ENCODE results near the gene MYLK. TPM values are rescaled to one million over a fixed set of nuclear protein-coding genes. Genes with fewer than 3 reads are reported as not detected.

The MYLK gene
- total and polyA plus RNA-seq, 9 of the 15 experiments (the other 6 are each of a cell fraction or from before 2014, with no cell fraction given): 0.11 to 0.53 (median 0.18) TPM; not detected in 2

DNA sequence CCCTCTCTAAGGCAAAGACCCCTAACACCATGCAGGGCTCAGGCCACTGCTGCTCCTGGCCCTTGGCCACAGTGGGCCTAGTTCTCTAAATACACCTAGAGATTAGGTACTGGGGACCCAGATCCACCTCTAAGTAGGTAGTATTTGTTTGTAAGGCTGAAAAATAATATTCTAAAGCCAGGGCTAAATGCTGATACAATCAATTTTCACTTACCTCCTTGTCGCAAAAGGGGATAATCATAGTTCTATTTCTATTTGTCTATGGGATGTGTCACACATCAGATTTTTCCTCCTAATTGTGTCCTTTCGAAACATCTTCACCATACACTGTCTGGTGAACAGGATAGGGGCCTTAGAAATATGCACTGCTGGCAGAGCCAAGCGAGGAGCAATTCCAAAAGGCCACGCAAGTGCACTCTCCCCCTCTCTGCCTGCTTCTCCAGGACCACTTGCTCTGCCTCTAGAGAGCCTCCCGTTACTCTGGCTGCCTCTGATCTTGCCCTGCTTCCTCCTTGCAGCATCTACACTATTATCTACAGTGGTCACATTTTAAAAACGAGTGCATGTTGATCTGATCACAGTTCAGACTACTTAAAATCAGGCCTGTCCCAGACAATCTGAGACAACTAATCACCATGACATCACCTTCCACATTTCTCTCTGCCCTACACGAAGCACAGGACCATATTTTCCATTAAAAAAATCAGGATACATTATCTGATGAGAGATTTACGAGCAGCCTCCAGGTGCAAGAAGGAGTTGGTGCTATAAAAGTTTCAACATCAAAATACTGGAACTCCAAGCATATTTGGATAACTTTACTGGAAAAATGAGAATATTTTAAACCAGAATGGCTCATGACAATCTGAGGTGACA, 115.4 kb downstream of the MYLK start:
- FAIRE-seq (no peak), DNase-seq (ENCODE audit: extremely low read depth in 1 of 4, low spot score in 3 of 4) (no peak), ATAC-seq (no peak)
- BruUV-seq (replicated peaks): no TSS peak
- no peak overlapping the region for H3K27ac ChIP-seq (ENCODE audit: extremely low read depth, low read depth, low read length)
- H4K20me1 ChIP-seq (replicated peaks; ENCODE audit: control insufficient read depth, insufficient read depth, low read length): no peaks in the 10 kb centered on the region
- 0% methylated on average over 7 of the region's 8 CpGs for WGBS (ENCODE audit: insufficient coverage, low coverage, missing lambda C conversion rate)
- no peak for TF ChIP-seq ELF2 (CRISPR knock-in tag; IDR thresholded peaks at IDR 0.05)
- no peak for TF ChIP-seq MCM3 (IDR thresholded peaks at IDR 0.05)
- no peaks in the 10 kb centered on the region for H3K36me3 ChIP-seq (ENCODE audit: control insufficient read depth, insufficient read depth, low read length)
- intact Hi-C loops (cut with micrococcal nuclease) (no loop called here), in situ Hi-C loops (cut with MboI) (no loop called here)
- no peak overlapping the region for H2AFZ ChIP-seq (ENCODE audit: low read depth, low read length)
- H3K9ac ChIP-seq (ENCODE audit: insufficient read depth in 1 of 2, low read depth in 2 of 2, low read length in 2 of 2): no peak overlapping the region
- peaks cover 0 to 16% of the 10 kb centered on the region in 2 experiments; a peak in 3 of 5 replicates for H3K27me3 ChIP-seq (ENCODE audit: control insufficient read depth in 2 of 2, insufficient read depth in 2 of 2, low read length in 2 of 2)
- POLR2A ChIA-PET: no interaction called here
- no peaks in the 10 kb centered on the region for H3K79me2 ChIP-seq (ENCODE audit: control insufficient read depth, insufficient read depth, low read length)
- CTCF ChIA-PET (ENCODE audit: low intra/inter-chr PET ratio): no interaction called here
- H3K4me1 ChIP-seq (replicated peaks in 1 of 2; ENCODE audit: control insufficient read depth in 2 of 2, insufficient read depth in 2 of 2, low read length in 2 of 2): no peaks in the 10 kb centered on the region
- no peak overlapping the region for H3K4me3 ChIP-seq
- no peaks in the 10 kb centered on the region for H3K9me1 ChIP-seq (ENCODE audit: control insufficient read depth, insufficient read depth, low read length)
- H3K9me3 ChIP-seq (replicated peaks; ENCODE audit: control insufficient read depth, insufficient read depth, low read depth, low read length): no peaks in the 10 kb centered on the region
- H3K4me2 ChIP-seq (ENCODE audit: insufficient read depth, low read length): no peak overlapping the region

- Histone ChIP-seq H3K4me2 (ENCODE audit: insufficient read depth, low read length) (no peak overlapping the region), H3K9ac (ENCODE audit: insufficient read depth in 1 of 2, low read depth in 2 of 2, low read length in 2 of 2) (no peak overlapping the region), H3K36me3 (ENCODE audit: control insufficient read depth, insufficient read depth, low read length) (no peaks in the 10 kb centered on the region), H3K4me1 (replicated peaks in 1 of 2; ENCODE audit: control insufficient read depth in 2 of 2, insufficient read depth in 2 of 2, low read length in 2 of 2) (no peaks in the 10 kb centered on the region), H2AFZ (ENCODE audit: low read depth, low read length) (no peak overlapping the region), H3K9me1 (ENCODE audit: control insufficient read depth, insufficient read depth, low read length) (no peaks in the 10 kb centered on the region), H4K20me1 (replicated peaks; ENCODE audit: control insufficient read depth, insufficient read depth, low read length) (no peaks in the 10 kb centered on the region), H3K9me3 (replicated peaks; ENCODE audit: control insufficient read depth, insufficient read depth, low read depth, low read length) (no peaks in the 10 kb centered on the region), H3K4me3 (no peak overlapping the region), H3K27ac (ENCODE audit: extremely low read depth, low read depth, low read length) (no peak overlapping the region), H3K79me2 (ENCODE audit: control insufficient read depth, insufficient read depth, low read length) (no peaks in the 10 kb centered on the region), H3K27me3 (ENCODE audit: control insufficient read depth in 2 of 2, insufficient read depth in 2 of 2, low read length in 2 of 2) (peaks cover 0 to 16% of the 10 kb centered on the region in 2 experiments; a peak in 3 of 5 replicates)
- no TSS peak for BruUV-seq (replicated peaks)
- intact Hi-C loops (cut with micrococcal nuclease): no loop called here
- FAIRE-seq (no peak), DNase-seq (ENCODE audit: extremely low read depth in 1 of 4, low spot score in 3 of 4) (no peak), ATAC-seq (no peak)
- CTCF ChIA-PET (ENCODE audit: low intra/inter-chr PET ratio): no interaction called here
- POLR2A ChIA-PET: interaction anchor here (0.7 kb wide), 1 partner anchor 112 kb away, joined by 5 read pairs; no protein-coding TSS in a partner anchor
- WGBS (ENCODE audit: insufficient coverage, low coverage, missing lambda C conversion rate): 0% methylated on average over 6 of the region's 6 CpGs
- TF ChIP-seq HLTF (IDR thresholded peaks at IDR 0.05): no peak
- TF ChIP-seq ZNF431 (CRISPR knock-in tag; IDR thresholded peaks at IDR 0.05): no peak
- TF ChIP-seq, protein P1, sequence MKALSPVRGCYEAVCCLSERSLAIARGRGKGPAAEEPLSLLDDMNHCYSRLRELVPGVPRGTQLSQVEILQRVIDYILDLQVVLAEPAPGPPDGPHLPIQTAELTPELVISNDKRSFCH (CRISPR knock-in tag; IDR thresholded peaks at IDR 0.05): no peak
- TF ChIP-seq, protein P1 (tag; IDR thresholded peaks at IDR 0.05): no peak
- no peak for TF ChIP-seq KAT7 (CRISPR knock-in tag; IDR thresholded peaks at IDR 0.05; ENCODE audit: borderline replicate concordance)
- in situ Hi-C loops (cut with MboI): no loop called here
Measured at GRCh38 chr3:123767564-123768292, 116.4 kb downstream of the MYLK start.

All from K562 (cell line).